Natural killer cell (primary cell): ENCODE measurements around the gene POC1A. TPM values are rescaled to one million over a fixed set of nuclear protein-coding genes. Genes with fewer than 3 reads are reported as not detected.
A peak's percentile ranks its signal among the peaks of the same experiment; 100 is the strongest.

Experiments used
- ATAC-seq, 3 donors: fragments of 150-1000 bp in 2 of 3; fragments of 200-7000 bp in 1 of 3; cut with Tn5 transposase; 1 replicate in 1 of 3; 2 replicates in 2 of 3; pipeline ENCODE4 v1.10.0; 2021; ENCODE audit warnings: mild to moderate bottlenecking in 2 of 3, moderate library complexity in 2 of 3
- DNase-seq, 2 donors: peaks; one replicate each; pipeline versions ENCODE4 v3.0.0 to v3.0.0-alpha.2; 2013 to 2021; ENCODE audit warnings: mixed read lengths in 1 of 2
- H3K27ac ChIP-seq: one replicate; pipeline ENCODE4 v1.5.1; 2013; ENCODE audit warnings: mild to moderate bottlenecking, low read length
- H3K27me3 ChIP-seq: one replicate; pipeline ENCODE4 v1.6.1; 2013; ENCODE audit warnings: low read length; ENCODE audit not compliant: control insufficient read depth, insufficient read depth
- H3K36me3 ChIP-seq: one replicate; pipeline ENCODE4 v1.6.1; 2013; ENCODE audit warnings: low read length; ENCODE audit not compliant: control insufficient read depth, insufficient read depth
- H3K4me1 ChIP-seq: one replicate; pipeline ENCODE4 v1.6.1; 2013; ENCODE audit warnings: low read length; ENCODE audit not compliant: control insufficient read depth, insufficient read depth
- H3K4me3 ChIP-seq: one replicate; pipeline ENCODE4 v1.5.1; 2013; ENCODE audit warnings: low read length
- H3K9me3 ChIP-seq: one replicate; pipeline ENCODE4 v1.6.1; 2013; ENCODE audit warnings: low read length; ENCODE audit not compliant: control insufficient read depth, insufficient read depth
- H3K27ac Mint-ChIP-seq, 2 donors: one replicate each; pipeline ENCODE4 v1.8.0; 2022; ENCODE audit warnings: mild to moderate bottlenecking in 2 of 2, mixed read lengths in 2 of 2, moderate library complexity in 1 of 2
- H3K27me3 Mint-ChIP-seq, 2 donors: one replicate each; pipeline ENCODE4 v1.8.0; 2022; ENCODE audit warnings: low read depth in 2 of 2, mixed read lengths in 2 of 2
- H3K36me3 Mint-ChIP-seq: one replicate; pipeline ENCODE4 v1.8.0; 2022; ENCODE audit warnings: mixed read lengths
- H3K4me1 Mint-ChIP-seq, 2 donors: one replicate each; pipeline ENCODE4 v1.8.0; 2022; ENCODE audit warnings: mixed read lengths in 2 of 2
- H3K4me3 Mint-ChIP-seq: one replicate; pipeline ENCODE4 v1.8.0; 2022; ENCODE audit warnings: mild to moderate bottlenecking, moderate library complexity, mixed read lengths
- H3K9me3 Mint-ChIP-seq, 2 donors: one replicate each; pipeline ENCODE4 v1.8.0; 2022; ENCODE audit warnings: mixed read lengths in 2 of 2
- CTCF ChIP-seq: fragments of 200-600 bp; IDR thresholded peaks from one replicate; pipeline ENCODE4 v1.8.0; 2022; ENCODE audit warnings: antibody characterized with exemption
- WGBS: methylation state at CpG from one replicate; pipeline ENCODE4 v1.1.7; 2013; ENCODE audit warnings: missing lambda C conversion rate; ENCODE audit not compliant: insufficient coverage; 5-methylcytosine and 5-hydroxymethylcytosine counted together
- intact Hi-C: fragments of 100-400 bp; cut with micrococcal nuclease; formaldehyde crosslinking; loops from one replicate; pipeline ENCODE4 v1.14.2; 2022
- total RNA-seq, 4 donors: library from RNA; stranded (reverse); fragments of 120-200 nt in 1 of 4; gene quantifications; one replicate each; pipeline versions ENCODE4 v1.2.3 to v1.2.4, GENCODE V29; 2013 to 2022

The POC1A gene
- total RNA-seq, 3 donors from 2014 or later (not counting 1 experiment from before 2014, with no cell fraction given): 1.3 to 2.6 (median 2.4) TPM

- peaks cover 24% of the 10 kb centered on the region for H3K4me1 ChIP-seq
- ATAC-seq (no peak), DNase-seq (no peak)
- no peaks in the 10 kb centered on the region for H3K36me3 Mint-ChIP-seq
- no peaks in the 10 kb centered on the region for H3K9me3 ChIP-seq
- intact Hi-C loops: no loop called here
- H3K4me1 Mint-ChIP-seq: peaks cover 22 to 31% of the 10 kb centered on the region in 2 donors
- H3K27me3 Mint-ChIP-seq: no peaks in the 10 kb centered on the region
- H3K4me3 Mint-ChIP-seq: peak overlapping the region; percentile 58
- no peaks in the 10 kb centered on the region for H3K9me3 Mint-ChIP-seq
- TF ChIP-seq CTCF: no peak
- 76% methylated on average over 20 of the region's 20 CpGs for WGBS
- H3K27ac Mint-ChIP-seq: peak overlapping the region; percentile 86 to 89
- no peak overlapping the region for H3K4me3 ChIP-seq
- H3K27me3 ChIP-seq: no peaks in the 10 kb centered on the region
- H3K36me3 ChIP-seq: no peaks in the 10 kb centered on the region
- H3K27ac ChIP-seq: no peak overlapping the region
These were observed 45.7 kb downstream of the POC1A start for GRCh38 chr3:52108302-52109232.

GRCh38 chr3:52106951-52107611 lies 47.1 kb downstream of the POC1A start:
- H3K36me3 Mint-ChIP-seq: no peaks in the 10 kb centered on the region

GRCh38 chr3:52104684-52105640 lies 49.3 kb downstream of the POC1A start:
- Mint-ChIP-seq H3K27ac (no peak overlapping the region), H3K27me3 (no peaks in the 10 kb centered on the region), H3K9me3 (peaks cover 0 to 2% of the 10 kb centered on the region in 2 donors), H3K36me3 (no peaks in the 10 kb centered on the region), H3K4me3 (no peak overlapping the region), H3K4me1 (peaks cover 20 to 32% of the 10 kb centered on the region in 2 donors)
- Histone ChIP-seq H3K27ac (no peak overlapping the region), H3K4me3 (no peak overlapping the region), H3K9me3 (peaks cover 3% of the 10 kb centered on the region), H3K4me1 (peaks cover 24% of the 10 kb centered on the region), H3K36me3 (no peaks in the 10 kb centered on the region), H3K27me3 (no peaks in the 10 kb centered on the region)
- ATAC-seq: no peak
- 95% methylated on average over 10 of the region's 10 CpGs for WGBS
- intact Hi-C loops: no loop called here
- DNase-seq: no peak
- TF ChIP-seq CTCF: no peak

More at GRCh38 chr3:52106951-52107611, 47.1 kb downstream of the POC1A start:
- no peak for DNase-seq
- Histone ChIP-seq H3K36me3 (no peaks in the 10 kb centered on the region), H3K27me3 (no peaks in the 10 kb centered on the region), H3K9me3 (no peaks in the 10 kb centered on the region), H3K27ac (no peak overlapping the region), H3K4me1 (peaks cover 24% of the 10 kb centered on the region), H3K4me3 (no peak overlapping the region)
- H3K4me1 Mint-ChIP-seq: peaks cover 22 to 34% of the 10 kb centered on the region in 2 donors
- WGBS: 93% methylated on average over 11 of the region's 11 CpGs
- H3K27me3 Mint-ChIP-seq: no peaks in the 10 kb centered on the region
- peaks cover 0 to 2% of the 10 kb centered on the region in 2 donors for H3K9me3 Mint-ChIP-seq
- ATAC-seq: no peak
- intact Hi-C loops: no loop called here
- TF ChIP-seq CTCF: no peak
- H3K27ac Mint-ChIP-seq: no peak overlapping the region
- H3K4me3 Mint-ChIP-seq: no peak overlapping the region
